Right lobe of liver (tissue), 4 donors: ENCODE results near the gene TMEM240.

ENCODE experiments used
- CTCF ChIP-seq, 4 donors: fragments of 200-600 bp in 3 of 4; fragments of 450-650 bp in 1 of 4; IDR thresholded peaks; one replicate each; pipeline versions ENCODE4 v1.5.1 to v1.8.0; 2016 to 2022; ENCODE audit warnings: antibody characterized with exemption in 4 of 4, mild to moderate bottlenecking in 2 of 4
- POLR2A ChIP-seq: fragments of 450-650 bp; IDR thresholded peaks from one replicate; pipeline ENCODE4 v1.6.1; 2017; ENCODE audit warnings: antibody characterized with exemption, mild to moderate bottlenecking
- donor health status: DM: no; HTN: no; CAD: no.
- donor health status: DM: no; HTN: no; CAD: no.
- donor health status: DM: no; HTN: yes; CAD: no.

DNA sequence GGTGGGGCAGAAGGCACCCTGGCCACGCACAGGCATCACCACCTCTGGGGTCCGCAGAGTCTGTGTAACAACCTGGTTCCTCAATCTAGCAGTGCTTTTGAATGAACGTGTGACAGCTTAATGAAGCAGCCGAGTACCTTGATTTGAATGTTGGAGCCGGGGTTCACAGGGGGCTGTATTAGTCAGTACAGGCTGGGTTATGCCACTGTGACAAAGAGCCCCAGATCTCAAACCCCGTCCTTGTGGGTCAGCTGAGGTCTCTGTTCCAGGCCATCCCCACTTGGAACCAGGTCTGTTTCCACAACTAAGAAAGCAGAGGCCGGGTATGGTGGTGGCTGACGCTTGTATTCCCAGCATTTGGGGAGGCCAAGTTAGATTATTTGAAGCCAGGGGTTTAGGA is 10.5 kb downstream of the TMEM240 start:
- TF ChIP-seq POLR2A (no peak), CTCF (IDR thresholded peaks at IDR 0.05) (no peak)
